HEK293T (cell line): ENCODE data around the gene ARNT2.

Experiments
- CTCF ChIA-PET: fragments of 350-600 bp; formaldehyde crosslinking; extraction: SDS; loops from one replicate; lab custom pipeline; 2021; ENCODE audit warnings: antibody characterized with exemption, inconsistent platforms; lab: Yijun Ruan, JAX
- POLR2A ChIA-PET: fragments of 350-600 bp; formaldehyde crosslinking; extraction: SDS; loops from one replicate; lab custom pipeline; 2020; ENCODE audit warnings: antibody characterized with exemption, inconsistent platforms; lab: Yijun Ruan, JAX
- DNase-seq: peaks from one replicate; pipeline ENCODE4 v3.0.0; 2012; ENCODE audit warnings: mixed read lengths; ENCODE audit errors: extremely low spot score
- ARNT ChIP-seq: fragments of 450-650 bp; IDR thresholded peaks from 2 replicates; pipeline ENCODE4 v1.6.1; 2017; ENCODE audit warnings: mild to moderate bottlenecking
- BHLHE40 ChIP-seq: fragments of 450-650 bp; IDR thresholded peaks from 2 replicates; pipeline ENCODE4 v1.6.1; 2016; ENCODE audit warnings: mild to moderate bottlenecking, moderate library complexity, borderline replicate concordance
- CTBP1 ChIP-seq: fragments of 450-650 bp; IDR thresholded peaks from 2 replicates; pipeline ENCODE4 v1.6.1; 2016; ENCODE audit warnings: borderline replicate concordance
- ELF4 ChIP-seq: fragments of 450-650 bp; IDR thresholded peaks from 2 replicates; pipeline ENCODE4 v1.6.1; 2017; ENCODE audit warnings: antibody characterized with exemption
- FOXA1 ChIP-seq: fragments of 450-650 bp; IDR thresholded peaks from 2 replicates; pipeline ENCODE4 v1.6.1; 2016; ENCODE audit warnings: mild to moderate bottlenecking
- FOXK2 ChIP-seq: fragments of 450-650 bp; IDR thresholded peaks from 2 replicates; pipeline ENCODE4 v1.6.1; 2016; ENCODE audit warnings: mild to moderate bottlenecking
- FOXM1 ChIP-seq: fragments of 450-650 bp; IDR thresholded peaks from 2 replicates; pipeline ENCODE4 v1.6.1; 2017; ENCODE audit warnings: mild to moderate bottlenecking, borderline replicate concordance
- HDGF ChIP-seq: fragments of 450-650 bp; IDR thresholded peaks from 2 replicates; pipeline ENCODE4 v1.6.1; 2017; ENCODE audit warnings: antibody characterized with exemption, borderline replicate concordance
- L3MBTL2 ChIP-seq: fragments of 450-650 bp; conservative IDR thresholded peaks from 2 replicates; pipeline ENCODE4 v1.6.1; 2016; ENCODE audit warnings: mild to moderate bottlenecking
- LEF1 ChIP-seq: fragments of 450-650 bp; IDR thresholded peaks from 2 replicates; pipeline ENCODE4 v1.6.1; 2017; ENCODE audit warnings: mild to moderate bottlenecking, borderline replicate concordance
- NFRKB ChIP-seq: fragments of 450-650 bp; IDR thresholded peaks from 2 replicates; pipeline ENCODE4 v1.6.1; 2016; ENCODE audit warnings: mild to moderate bottlenecking, moderate library complexity
- SP1 ChIP-seq: fragments of 450-650 bp; IDR thresholded peaks from 2 replicates; pipeline ENCODE4 v1.6.1; 2017
- SUZ12 ChIP-seq: fragments of 450-650 bp; IDR thresholded peaks from 2 replicates; pipeline ENCODE4 v1.6.1; 2016; ENCODE audit warnings: mild to moderate bottlenecking
- TARDBP ChIP-seq: fragments of 450-650 bp; IDR thresholded peaks from 2 replicates; pipeline ENCODE4 v1.6.1; 2016
- ZNF384 ChIP-seq: fragments of 450-650 bp; IDR thresholded peaks from 2 replicates; pipeline ENCODE4 v1.6.1; 2016
- TF ChIP-seq, protein P1 (sequence below): fragments of 450-650 bp; IDR thresholded peaks from 2 replicates; pipeline ENCODE4 v1.6.1; 2016

ARNT2 gene

DNA sequence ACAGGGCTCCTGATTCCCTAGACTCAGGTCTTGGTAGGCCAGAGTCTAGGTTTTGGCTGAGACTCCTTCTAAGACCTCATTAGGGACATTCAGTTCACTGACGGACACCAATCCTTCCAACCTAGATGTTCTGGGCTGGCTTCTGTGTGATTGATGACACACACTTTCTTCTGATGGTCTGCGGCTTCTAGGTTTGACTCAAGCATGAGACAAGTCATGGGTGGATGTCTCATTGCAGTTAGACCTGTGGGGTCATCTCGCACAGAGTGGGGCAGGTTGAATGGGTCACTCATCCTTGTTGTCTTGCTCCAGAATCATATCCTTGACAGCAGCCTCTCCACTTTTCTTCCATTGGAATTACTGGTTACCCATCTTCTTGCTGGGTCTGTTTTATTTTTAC is 35.8 kb downstream of the ARNT2 start:
- DNase-seq, result no peak
- ChIA-PET CTCF (no interaction called here), POLR2A (no interaction called here)
- TF ChIP-seq LEF1, result no peak
- no peak for TF ChIP-seq FOXM1
- TF ChIP-seq FOXK2, result no peak
- TF ChIP-seq ZNF384, result no peak
- TF ChIP-seq TARDBP, result no peak
- TF ChIP-seq, protein P1, sequence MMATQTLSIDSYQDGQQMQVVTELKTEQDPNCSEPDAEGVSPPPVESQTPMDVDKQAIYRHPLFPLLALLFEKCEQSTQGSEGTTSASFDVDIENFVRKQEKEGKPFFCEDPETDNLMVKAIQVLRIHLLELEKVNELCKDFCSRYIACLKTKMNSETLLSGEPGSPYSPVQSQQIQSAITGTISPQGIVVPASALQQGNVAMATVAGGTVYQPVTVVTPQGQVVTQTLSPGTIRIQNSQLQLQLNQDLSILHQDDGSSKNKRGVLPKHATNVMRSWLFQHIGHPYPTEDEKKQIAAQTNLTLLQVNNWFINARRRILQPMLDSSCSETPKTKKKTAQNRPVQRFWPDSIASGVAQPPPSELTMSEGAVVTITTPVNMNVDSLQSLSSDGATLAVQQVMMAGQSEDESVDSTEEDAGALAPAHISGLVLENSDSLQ, result no peak
- no peak for TF ChIP-seq NFRKB
- no peak for TF ChIP-seq CTBP1
- no peak for TF ChIP-seq ELF4
- no peak for TF ChIP-seq BHLHE40
- no peak for TF ChIP-seq L3MBTL2
- no peak for TF ChIP-seq SP1
- TF ChIP-seq FOXA1, result no peak
- TF ChIP-seq SUZ12, result no peak
- TF ChIP-seq ARNT, result no peak
- TF ChIP-seq HDGF, result no peak

DNA sequence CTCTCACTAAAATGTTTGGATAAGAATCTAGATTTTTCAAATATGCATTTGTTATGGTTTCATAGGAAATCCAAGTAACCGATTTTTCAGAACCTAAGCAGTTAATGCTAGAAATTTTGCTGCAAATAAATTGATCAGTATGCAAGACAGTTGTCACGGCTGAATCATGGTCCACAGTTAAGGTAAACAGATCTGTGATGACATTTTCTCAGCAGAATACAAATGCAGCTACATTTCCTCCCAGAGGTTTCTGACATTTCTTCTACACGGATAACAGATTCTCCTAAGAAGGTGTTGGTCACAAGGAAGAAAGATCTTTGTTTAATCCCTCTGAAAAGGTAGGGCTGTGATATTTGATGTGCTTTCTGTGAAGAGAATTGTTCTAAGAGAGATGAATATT is 36.9 kb downstream of the ARNT2 start:
- POLR2A ChIA-PET, result no interaction called here
- CTCF ChIA-PET, result no interaction called here

DNA sequence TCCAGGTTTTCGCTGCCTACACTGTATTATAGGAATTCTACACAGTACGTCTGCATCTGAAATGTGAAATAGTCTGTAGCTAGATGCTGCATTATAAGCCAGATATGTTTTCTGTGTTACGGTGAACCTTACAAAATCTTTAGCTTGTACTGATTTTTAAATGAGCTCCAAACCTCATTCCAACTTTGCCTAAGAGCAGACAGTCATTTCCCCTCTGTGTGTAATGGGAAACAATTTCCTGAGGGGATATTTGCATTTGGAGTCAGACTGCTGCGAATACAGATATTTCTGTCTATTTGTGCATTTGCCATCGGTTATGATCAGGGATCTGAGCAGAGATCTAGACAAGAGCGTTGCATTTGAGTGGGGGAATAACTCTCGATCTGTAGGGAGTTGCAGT is 37.5 kb downstream of the ARNT2 start:
- DNase-seq, result no peak
- TF ChIP-seq CTBP1 (no peak), L3MBTL2 (no peak), SP1 (no peak), LEF1 (no peak), BHLHE40 (no peak), FOXA1 (no peak), SUZ12 (no peak)
- POLR2A ChIA-PET, result no interaction called here
- CTCF ChIA-PET, result no interaction called here

More for the DNA sequence above, 36.9 kb downstream of the ARNT2 start:
- TF ChIP-seq ELF4, result no peak
- no peak for TF ChIP-seq FOXA1
- no peak for TF ChIP-seq HDGF
- TF ChIP-seq L3MBTL2, result no peak
- no peak for TF ChIP-seq LEF1
- DNase-seq, result no peak

DNA sequence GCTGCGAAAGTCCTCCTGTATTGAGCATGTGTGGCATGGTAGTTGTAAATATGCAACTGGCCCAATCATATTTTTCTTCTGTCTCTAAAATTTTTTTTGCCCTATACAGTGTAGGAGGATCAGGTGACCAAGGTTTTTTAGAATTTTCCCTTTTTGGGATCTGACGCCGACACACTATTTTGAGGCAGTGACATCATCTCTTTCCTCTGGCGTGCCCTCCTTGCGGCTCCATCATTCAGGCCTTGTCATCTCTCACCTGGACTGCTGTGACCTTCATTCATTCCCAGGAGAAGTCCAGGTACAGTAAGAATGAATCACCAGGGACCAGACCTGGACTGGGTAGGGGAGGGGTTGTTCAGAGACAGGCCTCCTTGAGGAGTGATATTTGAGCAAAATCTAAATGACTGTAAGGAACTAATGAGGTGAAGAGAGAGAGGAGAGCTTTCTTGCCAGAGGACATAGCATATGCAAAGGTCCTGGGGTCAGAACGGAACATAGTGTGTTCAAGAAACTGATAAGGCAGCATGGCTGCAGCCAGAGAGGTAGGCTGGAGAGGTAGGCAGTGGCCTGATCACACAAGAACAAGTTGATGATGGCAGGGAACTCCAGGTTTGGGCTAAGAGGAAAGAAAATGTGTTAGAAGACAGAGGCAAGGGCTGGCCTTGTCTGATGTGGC is 38.7 kb downstream of the ARNT2 start:
- CTCF ChIA-PET, result no interaction called here

DNA sequence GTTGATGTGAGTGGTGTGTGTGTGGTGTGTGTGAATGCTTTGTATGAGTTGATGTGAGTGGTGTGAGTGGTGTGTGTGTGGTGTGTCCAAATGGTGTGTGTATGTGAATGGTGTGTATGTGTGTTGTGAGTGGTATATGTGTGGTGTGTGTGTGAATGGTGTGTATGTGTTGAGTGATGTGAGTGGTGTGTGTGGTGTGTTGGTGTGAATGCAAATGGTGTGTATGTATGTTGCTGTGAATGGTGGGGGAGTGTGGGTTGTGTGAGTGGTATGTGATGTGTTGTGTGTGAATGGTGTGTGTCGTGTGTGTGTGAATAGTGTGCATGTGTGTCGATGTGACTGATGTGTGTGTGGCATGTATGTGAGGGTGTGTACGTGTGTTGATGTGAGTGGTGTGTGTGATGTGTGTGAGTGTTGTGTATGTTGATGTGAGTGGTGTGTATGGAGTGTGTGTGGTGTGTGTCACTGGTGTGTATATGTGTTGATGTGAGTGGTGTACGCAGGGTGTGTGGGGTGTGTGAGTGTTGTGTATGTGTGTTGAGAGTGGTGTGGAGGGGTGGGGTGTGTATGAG is 40.6 kb downstream of the ARNT2 start:
- POLR2A ChIA-PET, result no interaction called here
- DNase-seq, result no peak

More for the DNA sequence above, 38.7 kb downstream of the ARNT2 start:
- TF ChIP-seq ELF4 (no peak), SUZ12 (no peak), BHLHE40 (no peak), HDGF (no peak), LEF1 (no peak), ZNF384 (no peak), SP1 (no peak), FOXM1 (no peak), FOXA1 (no peak), FOXK2 (no peak), L3MBTL2 (no peak), TARDBP (no peak)
- DNase-seq, result no peak
- POLR2A ChIA-PET, result no interaction called here

DNA sequence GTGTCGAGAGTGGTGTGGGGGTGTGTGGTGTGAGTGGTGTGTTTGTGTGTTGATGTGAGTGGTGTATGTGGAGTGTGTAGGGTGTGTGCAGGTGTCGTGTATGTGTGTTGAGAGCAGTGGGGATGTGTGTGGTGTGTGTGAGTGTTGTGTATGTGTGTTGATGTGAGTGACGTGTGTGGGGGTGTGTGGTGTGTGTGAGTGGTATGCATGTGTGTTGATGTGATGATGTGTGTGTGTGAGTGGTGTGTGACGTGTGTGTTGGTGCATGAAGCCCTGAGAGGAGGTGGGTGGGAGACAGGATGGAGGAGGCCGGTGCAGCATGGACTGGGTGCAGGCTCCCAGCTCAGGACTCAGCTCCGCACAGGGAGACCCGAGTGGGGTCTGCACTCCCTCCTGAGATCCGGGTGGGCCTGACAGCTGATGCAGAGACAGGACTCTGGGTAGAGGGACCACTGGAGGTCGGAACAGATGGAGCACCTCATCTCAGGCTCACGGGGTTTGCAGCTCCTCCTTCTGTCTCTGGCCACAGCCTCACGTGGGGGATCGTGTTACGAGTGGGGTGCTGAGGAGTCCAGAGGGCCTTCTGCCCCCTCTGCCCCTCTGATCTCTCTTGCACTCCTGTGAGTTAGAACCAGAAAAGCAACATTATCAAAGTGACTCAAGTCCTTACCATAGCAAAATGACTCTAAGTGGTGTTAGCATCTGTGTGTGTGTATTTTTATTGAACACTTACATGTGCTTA is 41.3 kb downstream of the ARNT2 start:
- ChIA-PET CTCF (interaction anchor here (0.7 kb wide), 1 partner anchor 94 kb away, joined by 3 read pairs; no protein-coding TSS in a partner anchor), POLR2A (no interaction called here)
- no peak for DNase-seq
- TF ChIP-seq SP1, result no peak
- TF ChIP-seq FOXK2, result no peak
- no peak for TF ChIP-seq NFRKB
- no peak for TF ChIP-seq TARDBP
- no peak for TF ChIP-seq L3MBTL2
- TF ChIP-seq FOXM1, result no peak
- no peak for TF ChIP-seq LEF1
- no peak for TF ChIP-seq BHLHE40

More for the DNA sequence above, 40.6 kb downstream of the ARNT2 start:
- TF ChIP-seq TARDBP (no peak), SUZ12 (peak; percentile 37; the same call in 1 of the 2 replicates), L3MBTL2 (no peak)
- CTCF ChIA-PET, result no interaction called here

DNA sequence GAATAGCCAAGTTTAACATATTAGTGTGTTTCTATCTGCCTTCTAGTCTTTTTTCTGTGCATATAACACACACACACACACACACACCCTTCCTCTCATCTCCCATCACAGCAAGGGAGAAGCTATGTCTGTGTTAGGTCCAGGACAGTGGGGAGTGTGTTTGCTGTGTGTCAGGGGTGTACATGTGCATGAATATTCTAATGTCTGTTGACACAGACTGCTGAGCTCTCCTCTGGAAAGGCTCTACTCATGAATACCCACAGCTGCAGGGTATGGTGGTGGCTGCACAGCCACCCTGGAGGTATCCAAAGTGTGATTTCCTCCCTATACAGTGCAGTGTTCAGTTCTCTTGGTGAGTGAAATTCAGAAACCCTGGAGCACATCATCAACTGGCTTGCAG is 42.9 kb downstream of the ARNT2 start:
- POLR2A ChIA-PET, result no interaction called here
- TF ChIP-seq TARDBP (no peak), ARNT (no peak), NFRKB (no peak), L3MBTL2 (no peak), SP1 (no peak), FOXK2 (no peak), LEF1 (no peak)
- TF ChIP-seq, protein P1, result no peak

More for the DNA sequence above, 42.9 kb downstream of the ARNT2 start:
- DNase-seq, result no peak
- CTCF ChIA-PET, result interaction anchor here (0.6 kb wide), 2 partner anchors 133 to 657 kb away, joined by 3 read pairs; no protein-coding TSS in a partner anchor
